ENCODE measurements around the gene INSM2.

The INSM2 gene

GRCh38 chr14:35557221-35557747 lies 23.3 kb downstream of the INSM2 start (continued):
- TF ChIP-seq CSRNP3 (CRISPR knock-in tag; IDR thresholded peaks at IDR 0.05) (peak; percentile 89; the same call in 1 of the 2 replicates), RARB (CRISPR knock-in tag; IDR thresholded peaks at IDR 0.05) (no peak), SNAI2 (CRISPR knock-in tag; IDR thresholded peaks at IDR 0.05) (no peak), BACH2 (CRISPR knock-in tag; IDR thresholded peaks at IDR 0.05; ENCODE audit: borderline replicate concordance) (no peak), POU6F1 (CRISPR knock-in tag; IDR thresholded peaks at IDR 0.05; ENCODE audit: borderline replicate concordance, low read depth) (no peak), PPARA (CRISPR knock-in tag; IDR thresholded peaks at IDR 0.05; ENCODE audit: borderline replicate concordance) (no peak), PATZ1 (CRISPR knock-in tag; IDR thresholded peaks at IDR 0.05; ENCODE audit: borderline replicate concordance) (no peak), TOX (CRISPR knock-in tag; IDR thresholded peaks at IDR 0.05; ENCODE audit: borderline replicate concordance) (no peak), ZNF565 (CRISPR knock-in tag; conservative IDR thresholded peaks at IDR 0.05; ENCODE audit: low read depth) (0 out of 2 replicates have a peak, but pooled peaks have one; percentile 53)

- TF ChIP-seq TOX (CRISPR knock-in tag; IDR thresholded peaks at IDR 0.05; ENCODE audit: borderline replicate concordance) (no peak), POU6F1 (CRISPR knock-in tag; IDR thresholded peaks at IDR 0.05; ENCODE audit: borderline replicate concordance, low read depth) (no peak), ZNF70 (CRISPR knock-in tag; IDR thresholded peaks at IDR 0.05) (no peak), PATZ1 (CRISPR knock-in tag; IDR thresholded peaks at IDR 0.05; ENCODE audit: borderline replicate concordance) (no peak), ZC3H10 (CRISPR knock-in tag; IDR thresholded peaks at IDR 0.05) (no peak), BACH2 (CRISPR knock-in tag; IDR thresholded peaks at IDR 0.05; ENCODE audit: borderline replicate concordance) (no peak), PPARA (CRISPR knock-in tag; IDR thresholded peaks at IDR 0.05; ENCODE audit: borderline replicate concordance) (no peak), ESRRG (CRISPR knock-in tag; IDR thresholded peaks at IDR 0.05) (no peak), ZFP30 (CRISPR knock-in tag; IDR thresholded peaks at IDR 0.05) (no peak), TCF4 (CRISPR knock-in tag; IDR thresholded peaks at IDR 0.05; ENCODE audit: borderline replicate concordance) (no peak), ARNTL (CRISPR knock-in tag; IDR thresholded peaks at IDR 0.05; ENCODE audit: borderline replicate concordance, low read depth) (no peak)
- no peak for ATAC-seq
Measured at GRCh38 chr14:35558680-35559079, 24.7 kb downstream of the INSM2 start.

- ATAC-seq: no peak
- TF ChIP-seq POU6F1 (CRISPR knock-in tag; IDR thresholded peaks at IDR 0.05; ENCODE audit: borderline replicate concordance, low read depth): no peak
- no peak for TF ChIP-seq ISL1 (CRISPR knock-in tag; IDR thresholded peaks at IDR 0.05)
- TF ChIP-seq ZNF8 (CRISPR knock-in tag; IDR thresholded peaks at IDR 0.05): no peak
- no peak for TF ChIP-seq OSR1 (CRISPR knock-in tag; IDR thresholded peaks at IDR 0.05)
- TF ChIP-seq RARB (CRISPR knock-in tag; IDR thresholded peaks at IDR 0.05): no peak
- TF ChIP-seq PPARA (CRISPR knock-in tag; IDR thresholded peaks at IDR 0.05; ENCODE audit: borderline replicate concordance): no peak
- no peak for TF ChIP-seq ESRRG (CRISPR knock-in tag; IDR thresholded peaks at IDR 0.05)
- no peak for TF ChIP-seq GLIS3 (CRISPR knock-in tag; IDR thresholded peaks at IDR 0.05)
- no peak for TF ChIP-seq ZNF565 (CRISPR knock-in tag; conservative IDR thresholded peaks at IDR 0.05; ENCODE audit: low read depth)
- TF ChIP-seq ARNTL (CRISPR knock-in tag; IDR thresholded peaks at IDR 0.05; ENCODE audit: borderline replicate concordance, low read depth): no peak
- TF ChIP-seq ZFP3 (CRISPR knock-in tag; IDR thresholded peaks at IDR 0.05): no peak
- no peak for TF ChIP-seq ZC3H10 (CRISPR knock-in tag; IDR thresholded peaks at IDR 0.05)
- TF ChIP-seq ZNF70 (CRISPR knock-in tag; IDR thresholded peaks at IDR 0.05): no peak
- TF ChIP-seq BACH2 (CRISPR knock-in tag; IDR thresholded peaks at IDR 0.05; ENCODE audit: borderline replicate concordance): no peak
Measured at GRCh38 chr14:35565871-35566464, 32.0 kb downstream of the INSM2 start.

Data from SK-N-SH treated with all-trans-retinoic acid at 6 μM for 48 hours (cell line).